Measurements from ENCODE around the gene PCDHA12.
"Not testable (repeated sequence)": the region's sequence is repeated elsewhere in the genome, so short reads cannot be mapped to it uniquely, and the experiment has no call there.

The PCDHA12 gene

DNA sequence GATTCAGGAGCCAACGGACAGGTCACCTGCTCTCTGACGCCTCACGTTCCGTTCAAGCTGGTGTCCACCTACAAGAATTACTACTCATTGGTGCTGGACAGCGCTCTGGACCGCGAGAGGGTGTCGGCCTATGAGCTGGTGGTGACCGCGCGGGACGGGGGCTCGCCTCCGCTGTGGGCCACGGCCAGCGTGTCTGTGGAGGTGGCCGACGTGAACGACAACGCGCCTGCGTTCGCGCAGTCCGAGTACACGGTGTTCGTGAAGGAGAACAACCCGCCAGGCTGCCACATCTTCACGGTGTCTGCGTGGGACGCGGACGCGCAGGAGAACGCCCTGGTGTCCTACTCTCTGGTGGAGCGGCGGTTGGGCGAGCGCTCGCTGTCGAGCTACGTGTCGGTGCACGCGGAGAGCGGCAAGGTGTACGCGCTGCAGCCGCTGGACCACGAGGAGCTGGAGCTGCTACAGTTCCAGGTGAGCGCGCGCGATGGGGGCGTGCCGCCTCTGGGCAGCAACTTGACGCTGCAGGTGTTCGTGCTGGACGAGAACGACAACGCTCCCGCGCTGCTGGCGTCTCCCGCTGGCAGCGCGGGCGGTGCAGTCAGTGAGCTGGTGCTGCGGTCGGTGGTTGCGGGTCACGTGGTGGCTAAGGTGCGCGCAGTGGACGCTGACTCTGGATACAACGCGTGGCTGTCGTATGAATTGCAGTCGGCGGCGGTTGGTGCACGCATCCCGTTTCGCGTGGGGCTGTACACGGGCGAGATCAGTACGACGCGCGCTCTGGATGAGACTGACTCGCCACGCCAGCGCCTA, 17.7 kb upstream of the PCDHA12 start:
- in situ Hi-C loops (cut with HindIII; ENCODE audit: low sequenced_read_pairs), result no loop called here

- in situ Hi-C loops (cut with HindIII; ENCODE audit: low sequenced_read_pairs), result no loop called here
Measured at GRCh38 chr5:140857987-140858240, 17.2 kb upstream of the PCDHA12 start.

- in situ Hi-C loops (cut with HindIII; ENCODE audit: low sequenced_read_pairs), result no loop called here
Measured at GRCh38 chr5:140862441-140863295, 12.4 kb upstream of the PCDHA12 start.

DNA sequence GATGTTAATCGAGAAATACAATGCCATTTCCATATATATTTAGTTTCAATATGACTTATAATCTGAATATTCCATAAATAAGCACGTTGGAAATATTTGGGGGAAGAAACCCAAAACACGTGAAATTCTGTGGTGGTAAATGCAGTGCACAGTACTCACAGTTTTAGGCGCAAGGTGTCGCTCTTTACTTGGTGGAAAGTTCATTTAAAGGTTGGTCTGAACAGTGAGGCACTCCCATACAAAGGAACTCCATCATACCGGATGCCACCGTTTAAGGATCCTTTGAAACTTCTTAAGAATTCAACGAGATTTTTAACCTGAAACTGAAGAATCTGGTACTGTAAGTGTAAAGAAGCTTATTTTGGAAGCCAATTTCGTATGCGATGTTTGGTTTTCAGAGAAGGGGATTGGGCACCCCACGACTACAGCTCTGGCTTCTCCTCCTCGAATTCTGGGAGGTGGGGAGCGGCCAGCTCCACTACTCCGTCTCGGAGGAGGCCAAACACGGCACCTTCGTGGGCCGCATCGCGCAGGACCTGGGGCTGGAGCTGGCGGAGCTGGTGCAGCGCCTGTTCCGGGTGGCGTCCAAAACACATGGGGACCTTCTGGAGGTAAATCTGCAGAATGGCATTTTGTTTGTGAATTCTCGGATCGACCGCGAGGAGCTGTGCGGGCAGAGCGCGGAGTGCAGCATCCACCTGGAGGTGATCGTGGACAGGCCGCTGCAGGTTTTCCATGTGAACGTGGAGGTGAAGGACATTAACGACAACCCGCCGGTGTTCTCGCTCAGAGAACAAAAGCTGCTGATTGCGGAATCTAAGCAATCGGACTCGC, 6.2 kb upstream of the PCDHA12 start, which contains the start of gene PCDHA11:
Gene PCDHA11, plus strand, starts transcription at position 237 of the 834 bp plus-strand sequence. Its CDS starts 147 bp downstream, at position 384.
- in situ Hi-C loops (cut with HindIII; ENCODE audit: low sequenced_read_pairs), result no loop called here

- in situ Hi-C loops (cut with HindIII; ENCODE audit: low sequenced_read_pairs), result no loop called here
Measured at GRCh38 chr5:140869555-140869886, 5.6 kb upstream of the PCDHA12 start.

GRCh38 chr5:140870221-140871201, 4.6 kb upstream of the PCDHA12 start:
- in situ Hi-C loops (cut with HindIII; ENCODE audit: low sequenced_read_pairs), result no loop called here

- in situ Hi-C loops (cut with HindIII; ENCODE audit: low sequenced_read_pairs), result not testable (repeated sequence)
Measured at GRCh38 chr5:140876541-140877261, 1.6 kb downstream of the PCDHA12 start.

- in situ Hi-C loops (cut with HindIII; ENCODE audit: low sequenced_read_pairs), result no loop called here
Measured at GRCh38 chr5:140877262-140877581, 2.1 kb downstream of the PCDHA12 start.

DNA sequence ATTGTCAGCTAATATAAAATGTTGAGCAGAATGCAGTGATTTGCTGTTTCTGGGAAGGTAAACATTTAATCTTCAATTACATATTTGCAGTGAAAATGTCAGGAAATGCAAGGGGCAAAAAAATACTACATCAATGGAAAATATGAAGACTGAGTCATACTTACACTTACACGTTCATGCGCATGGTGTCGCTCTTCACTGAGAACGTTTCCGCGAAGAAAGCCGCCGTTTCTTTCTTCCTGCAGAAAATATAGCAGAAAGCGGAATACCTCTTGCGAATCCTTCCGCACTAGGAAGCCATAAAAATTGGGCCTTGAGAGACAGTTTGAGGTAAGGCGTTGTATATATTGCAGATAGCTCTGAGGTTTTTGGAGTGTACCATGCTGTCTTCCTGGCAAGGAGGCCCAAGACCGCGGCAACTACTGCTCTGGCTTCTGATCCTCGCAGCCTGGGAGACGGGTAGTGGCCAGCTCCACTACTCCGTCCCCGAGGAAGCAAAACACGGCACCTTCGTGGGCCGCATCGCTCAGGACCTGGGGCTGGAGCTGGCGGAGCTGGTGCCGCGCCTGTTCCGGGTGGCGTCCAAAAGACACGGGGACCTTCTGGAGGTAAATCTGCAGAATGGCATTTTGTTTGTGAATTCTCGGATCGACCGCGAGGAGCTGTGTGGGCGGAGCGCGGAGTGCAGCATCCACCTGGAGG, 6.9 kb downstream of the PCDHA12 start, which contains the start of gene PCDHA13:
Gene PCDHA13, plus strand, starts transcription at position 236 of the 702 bp plus-strand sequence. Its CDS starts 145 bp downstream, at position 381.
- in situ Hi-C loops (cut with HindIII; ENCODE audit: low sequenced_read_pairs), result no loop called here

DNA sequence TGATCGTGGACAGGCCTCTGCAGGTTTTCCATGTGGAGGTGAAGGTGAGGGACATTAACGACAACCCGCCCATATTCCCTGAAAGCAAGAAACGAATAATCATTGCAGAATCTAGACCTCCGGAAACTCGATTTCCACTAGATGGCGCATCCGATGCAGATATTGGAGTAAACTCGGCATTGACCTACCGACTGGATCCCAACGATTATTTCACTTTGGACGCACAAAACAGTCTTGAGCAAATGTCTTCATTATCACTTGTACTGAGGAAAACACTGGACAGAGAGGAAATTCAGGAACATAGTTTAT, 7.4 kb downstream of the PCDHA12 start:
- in situ Hi-C loops (cut with HindIII; ENCODE audit: low sequenced_read_pairs), result no loop called here

DNA sequence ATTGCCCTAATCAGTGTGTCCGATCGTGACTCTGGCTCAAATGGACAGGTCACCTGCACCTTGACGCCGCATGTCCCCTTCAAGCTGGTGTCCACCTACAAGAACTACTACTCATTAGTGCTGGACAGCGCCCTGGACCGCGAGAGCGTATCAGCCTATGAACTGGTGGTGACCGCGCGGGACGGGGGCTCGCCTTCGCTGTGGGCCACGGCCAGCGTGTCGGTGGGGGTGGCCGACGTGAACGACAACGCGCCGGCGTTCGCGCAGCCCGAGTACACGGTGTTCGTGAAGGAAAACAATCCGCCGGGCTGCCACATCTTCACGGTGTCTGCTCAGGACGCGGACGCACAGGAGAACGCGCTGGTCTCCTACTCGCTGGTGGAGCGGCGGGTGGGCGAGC, 8.3 kb downstream of the PCDHA12 start:
- in situ Hi-C loops (cut with HindIII; ENCODE audit: low sequenced_read_pairs), result no loop called here

GRCh38 chr5:140883927-140884697, 9.0 kb downstream of the PCDHA12 start:
- in situ Hi-C loops (cut with HindIII; ENCODE audit: low sequenced_read_pairs), result no loop called here

- in situ Hi-C loops (cut with HindIII; ENCODE audit: low sequenced_read_pairs), result no loop called here
Measured at GRCh38 chr5:140916325-140916724, 41.2 kb downstream of the PCDHA12 start.

- in situ Hi-C loops (cut with HindIII; ENCODE audit: low sequenced_read_pairs), result no loop called here
Measured at GRCh38 chr5:140923601-140924000, 48.5 kb downstream of the PCDHA12 start.

GRCh38 chr5:140925806-140926442, 50.8 kb downstream of the PCDHA12 start, which contains the start of gene PCDHAC1:
Gene PCDHAC1, plus strand, starts transcription at chr5:140926299. Its CDS starts 594 bp downstream, at chr5:140926893.
- in situ Hi-C loops (cut with HindIII; ENCODE audit: low sequenced_read_pairs), result no loop called here

DNA sequence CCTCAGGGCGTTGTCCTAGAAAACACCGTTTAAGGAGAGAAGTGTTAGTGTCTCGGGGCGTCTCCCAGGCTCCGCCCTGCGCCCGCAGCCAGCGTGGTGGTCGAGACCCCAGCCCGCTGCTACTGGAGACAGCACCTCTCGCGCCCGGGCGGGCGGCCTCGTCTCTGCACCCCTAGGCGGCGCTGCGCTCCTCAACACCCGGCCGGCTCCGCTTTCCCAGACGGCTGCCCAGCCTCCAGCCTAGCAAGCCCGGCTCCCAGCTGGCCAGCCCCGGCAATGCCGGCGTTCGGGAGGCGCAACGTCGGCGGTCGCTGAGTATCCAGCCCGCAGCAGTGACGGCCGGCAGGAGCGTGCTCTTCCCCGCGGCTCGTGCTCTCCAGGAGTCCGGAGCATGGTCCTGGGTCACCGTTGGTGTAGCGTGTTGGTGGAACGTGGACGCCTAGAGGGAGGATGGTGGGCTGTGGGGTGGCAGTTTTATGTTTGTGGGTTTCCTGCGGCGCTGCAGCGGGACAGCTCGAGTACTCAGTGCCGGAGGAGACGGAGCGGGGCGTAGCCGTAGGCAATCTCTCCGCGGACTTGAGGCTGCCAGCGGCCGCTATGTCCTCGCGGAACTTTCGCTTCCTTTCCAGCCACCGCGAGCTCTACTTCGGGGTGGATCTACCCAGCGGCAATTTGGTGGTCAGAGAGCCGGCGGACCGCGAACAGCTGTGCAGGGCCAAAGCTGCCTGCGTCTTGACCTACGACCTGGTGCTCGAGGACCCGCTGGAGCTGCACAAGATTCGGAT, 51.5 kb downstream of the PCDHA12 start:
- in situ Hi-C loops (cut with HindIII; ENCODE audit: low sequenced_read_pairs), result no loop called here

DNA sequence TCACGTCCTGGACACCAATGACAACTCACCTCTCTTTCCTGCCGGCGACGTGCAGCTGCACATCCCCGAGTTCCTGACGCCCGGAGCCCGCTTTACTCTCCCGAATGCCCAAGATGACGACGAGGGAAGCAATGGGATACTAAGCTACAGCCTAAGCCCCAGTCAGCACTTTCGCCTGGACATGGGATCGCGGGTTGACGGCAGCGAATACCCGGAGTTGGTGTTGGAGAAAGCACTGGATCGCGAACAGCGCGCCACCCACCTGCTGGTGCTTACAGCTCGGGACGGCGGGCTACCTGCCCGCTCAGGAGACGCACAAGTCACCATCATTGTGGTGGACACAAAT, 52.1 kb downstream of the PCDHA12 start:
- in situ Hi-C loops (cut with HindIII; ENCODE audit: low sequenced_read_pairs), result no loop called here

Data from endothelial cell of hepatic sinusoid (primary cell).